Measurements from ENCODE around the gene NDUFS8. TPM values are rescaled to one million over a fixed set of nuclear protein-coding genes. Genes with fewer than 3 reads are reported as not detected.

Gene NDUFS8
- total RNA-seq, 6 donors from 2014 or later, result 64.5 to 196 (median 143) TPM

DNA sequence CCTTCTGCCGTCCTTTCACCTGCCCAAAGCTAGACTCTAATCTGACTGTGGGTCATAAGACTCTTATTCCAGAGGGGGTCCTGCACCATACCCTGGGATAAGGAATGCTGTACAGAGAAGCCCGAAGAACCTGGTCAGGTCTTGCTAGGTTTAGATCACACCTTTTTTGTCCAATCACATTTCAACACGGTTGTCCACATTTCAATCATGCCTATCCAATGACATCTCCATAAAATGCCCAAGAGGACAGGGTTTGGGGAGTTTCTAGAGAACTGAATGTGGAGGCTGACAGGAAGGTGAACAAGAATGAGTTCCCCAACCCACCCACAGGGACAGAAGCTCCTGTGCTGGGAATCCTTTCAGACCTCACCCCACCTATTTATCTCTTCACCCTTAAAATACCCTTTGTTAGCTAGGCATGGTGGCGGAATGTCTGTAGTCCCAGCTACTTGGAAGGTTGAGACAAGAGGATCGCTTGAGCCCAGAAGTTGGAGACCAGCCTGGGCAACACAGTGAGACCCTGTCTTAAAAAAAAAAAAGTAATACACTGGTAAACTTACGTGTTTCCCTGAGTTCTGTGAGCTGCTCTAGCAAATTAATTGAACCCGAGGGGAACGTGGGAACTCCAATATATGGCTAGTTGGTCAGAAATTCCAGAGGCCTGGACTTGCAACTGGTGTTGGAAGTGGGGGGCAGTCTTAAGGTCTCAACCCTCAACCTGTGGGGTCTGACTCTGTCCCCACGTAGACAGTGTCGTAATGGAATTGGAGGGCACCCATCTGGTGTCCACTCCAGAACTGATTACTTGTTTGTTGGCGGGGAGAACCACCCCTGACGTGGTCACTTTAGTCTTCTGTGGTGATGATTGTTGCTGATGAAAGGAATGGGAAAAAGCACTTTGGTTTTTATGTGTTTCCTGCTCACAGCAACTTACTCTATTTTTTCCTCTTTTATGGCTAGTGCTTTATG lies 26.1 kb downstream of the NDUFS8 start:
- Histone ChIP-seq H3K9me3 (no peaks in the 10 kb centered on the region), H3K4me3 (no peak overlapping the region), H3K36me3 (peaks cover 7 to 48% (median 25%) of the 10 kb centered on the region in 4 donors), H3K4me1 (no peaks in the 10 kb centered on the region), H3K27me3 (no peaks in the 10 kb centered on the region), H3K27ac (no peak overlapping the region)
- no peak for DNase-seq
- 94 to 96% methylated on average over 12 of the region's 12 CpGs for WGBS, 2 donors
- no peak for TF ChIP-seq POLR2AphosphoS5 (IDR thresholded peaks at IDR 0.05)
- no peak for TF ChIP-seq EP300 (IDR thresholded peaks at IDR 0.05)
- TF ChIP-seq, protein P1, sequence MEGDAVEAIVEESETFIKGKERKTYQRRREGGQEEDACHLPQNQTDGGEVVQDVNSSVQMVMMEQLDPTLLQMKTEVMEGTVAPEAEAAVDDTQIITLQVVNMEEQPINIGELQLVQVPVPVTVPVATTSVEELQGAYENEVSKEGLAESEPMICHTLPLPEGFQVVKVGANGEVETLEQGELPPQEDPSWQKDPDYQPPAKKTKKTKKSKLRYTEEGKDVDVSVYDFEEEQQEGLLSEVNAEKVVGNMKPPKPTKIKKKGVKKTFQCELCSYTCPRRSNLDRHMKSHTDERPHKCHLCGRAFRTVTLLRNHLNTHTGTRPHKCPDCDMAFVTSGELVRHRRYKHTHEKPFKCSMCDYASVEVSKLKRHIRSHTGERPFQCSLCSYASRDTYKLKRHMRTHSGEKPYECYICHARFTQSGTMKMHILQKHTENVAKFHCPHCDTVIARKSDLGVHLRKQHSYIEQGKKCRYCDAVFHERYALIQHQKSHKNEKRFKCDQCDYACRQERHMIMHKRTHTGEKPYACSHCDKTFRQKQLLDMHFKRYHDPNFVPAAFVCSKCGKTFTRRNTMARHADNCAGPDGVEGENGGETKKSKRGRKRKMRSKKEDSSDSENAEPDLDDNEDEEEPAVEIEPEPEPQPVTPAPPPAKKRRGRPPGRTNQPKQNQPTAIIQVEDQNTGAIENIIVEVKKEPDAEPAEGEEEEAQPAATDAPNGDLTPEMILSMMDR (IDR thresholded peaks at IDR 0.05), result no peak
- TF ChIP-seq POLR2A (IDR thresholded peaks at IDR 0.05), result no peak
- no peak for ATAC-seq (ENCODE audit: low FRiP score in 2 of 2)

DNA sequence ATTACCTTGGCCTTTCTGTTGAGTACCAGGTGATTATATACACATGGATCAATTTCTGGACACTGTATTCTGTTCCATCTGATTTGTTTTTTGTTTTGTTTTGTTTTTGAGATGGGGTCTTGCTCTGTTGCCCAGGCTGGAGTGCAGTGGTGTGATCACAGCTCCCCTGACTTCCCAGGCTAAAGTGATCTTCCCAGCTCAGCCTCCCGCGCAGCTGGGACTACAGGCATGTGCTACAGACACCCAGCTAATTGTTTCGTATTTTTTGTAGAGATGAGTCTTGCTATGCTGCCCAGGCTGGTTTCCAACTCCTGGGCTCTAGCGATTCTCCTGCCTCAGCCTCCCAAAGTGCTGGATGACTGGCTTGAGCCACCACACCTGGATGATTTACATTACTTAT lies 27.3 kb downstream of the NDUFS8 start:
- DNase-seq (no peak), ATAC-seq (ENCODE audit: low FRiP score in 2 of 2) (no peak)
- H3K4me1 ChIP-seq, result no peaks in the 10 kb centered on the region
- TF ChIP-seq POLR2AphosphoS5 (IDR thresholded peaks at IDR 0.05) (no peak), EP300 (IDR thresholded peaks at IDR 0.05) (no peak), POLR2A (IDR thresholded peaks at IDR 0.05) (no peak)
- TF ChIP-seq, protein P1 (IDR thresholded peaks at IDR 0.05), result no peak
- peaks cover 10 to 48% (median 24%) of the 10 kb centered on the region in 4 donors for H3K36me3 ChIP-seq
- no peak overlapping the region for H3K27ac ChIP-seq
- no peak overlapping the region for H3K4me3 ChIP-seq
- 95% methylated on average over 4 of the region's 4 CpGs for WGBS, 2 donors
- H3K27me3 ChIP-seq, result no peaks in the 10 kb centered on the region
- no peaks in the 10 kb centered on the region for H3K9me3 ChIP-seq

DNA sequence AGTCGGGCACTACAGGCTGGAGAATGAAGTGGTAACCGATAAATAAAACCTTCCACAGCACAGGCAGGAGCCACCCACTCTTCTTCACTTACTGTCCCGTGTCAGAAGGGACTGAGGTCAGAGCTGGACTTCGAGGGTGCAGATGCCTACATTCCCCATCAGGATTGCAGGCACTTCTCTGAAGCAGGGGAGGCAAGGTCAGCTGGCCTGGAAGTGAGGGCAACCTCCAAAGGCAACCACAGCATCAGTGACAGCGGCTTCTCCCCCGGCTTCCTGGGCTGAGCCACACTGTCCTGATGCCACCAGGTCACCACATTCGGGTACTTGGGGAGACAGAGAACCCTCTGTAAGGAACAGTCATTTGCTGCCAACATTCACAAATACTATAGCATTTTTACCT lies 31.0 kb downstream of the NDUFS8 start:
- H3K36me3 ChIP-seq, result peaks cover 23 to 57% (median 29%) of the 10 kb centered on the region in 4 donors
- no peak for DNase-seq
- ATAC-seq (ENCODE audit: low FRiP score in 2 of 2), result no peak
- WGBS, 2 donors, result 91 to 96% methylated on average over 6 to 7 of the region's 7 CpGs
- TF ChIP-seq POLR2A (IDR thresholded peaks at IDR 0.05), result no peak
- no peaks in the 10 kb centered on the region for H3K27me3 ChIP-seq
- peaks cover 0 to 4% (median 0%) of the 10 kb centered on the region in 4 donors for H3K4me1 ChIP-seq
- H3K9me3 ChIP-seq, result no peaks in the 10 kb centered on the region
- no peak overlapping the region for H3K4me3 ChIP-seq
- H3K27ac ChIP-seq, result no peak overlapping the region

DNA sequence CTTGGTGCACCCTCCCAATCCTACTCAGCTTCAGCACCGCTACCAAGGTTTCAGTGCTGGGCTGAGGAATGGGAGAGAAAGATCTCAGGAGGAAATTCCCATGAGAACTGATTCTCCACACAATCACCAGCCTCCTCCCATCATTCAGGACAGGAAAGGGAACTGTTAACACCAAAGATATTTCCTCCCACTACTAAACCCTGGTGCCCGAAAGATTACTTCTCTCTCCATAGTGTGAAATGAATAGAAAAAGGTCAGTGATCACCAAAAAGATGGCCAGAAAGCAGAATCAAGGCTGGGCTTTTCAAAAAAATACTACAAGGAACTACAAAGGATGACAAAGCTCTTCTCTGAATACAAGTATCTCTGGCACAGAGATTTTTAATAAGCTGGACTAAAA lies 34.4 kb downstream of the NDUFS8 start:
- H3K4me3 ChIP-seq, result no peak overlapping the region
- H3K4me1 ChIP-seq, result peaks cover 0 to 4% (median 0%) of the 10 kb centered on the region in 4 donors
- no peak for TF ChIP-seq POLR2A (IDR thresholded peaks at IDR 0.05)
- TF ChIP-seq, protein P1 (IDR thresholded peaks at IDR 0.05), result no peak
- no peak for TF ChIP-seq POLR2AphosphoS5 (IDR thresholded peaks at IDR 0.05)
- TF ChIP-seq EP300 (IDR thresholded peaks at IDR 0.05), result no peak
- peaks cover 26 to 82% (median 49%) of the 10 kb centered on the region in 4 donors for H3K36me3 ChIP-seq
- no peaks in the 10 kb centered on the region for H3K27me3 ChIP-seq
- no peaks in the 10 kb centered on the region for H3K9me3 ChIP-seq
- DNase-seq (no peak), ATAC-seq (ENCODE audit: low FRiP score in 2 of 2) (no peak)
- 66 to 68% methylated on average over 2 of the region's 2 CpGs for WGBS, 2 donors
- H3K27ac ChIP-seq, result no peak overlapping the region

DNA sequence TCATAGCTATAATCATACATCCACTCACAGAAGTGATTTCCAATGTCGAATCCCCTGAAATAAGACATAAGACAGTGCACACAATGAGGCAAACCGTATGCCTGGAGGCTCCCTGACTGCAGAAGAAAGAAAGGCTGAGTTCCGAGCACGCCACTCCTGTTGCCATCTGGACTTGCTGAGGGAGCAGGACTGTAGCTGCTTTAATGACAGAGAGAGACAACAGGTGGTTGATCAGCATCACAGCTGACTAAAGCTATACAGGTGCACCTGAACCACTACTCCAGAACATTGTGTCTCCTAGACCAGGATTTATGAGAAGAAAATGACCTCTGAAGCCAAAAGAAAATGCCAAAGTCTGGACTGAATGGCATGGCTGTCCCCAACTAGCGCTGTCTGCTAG lies 35.4 kb downstream of the NDUFS8 start:
- no peak for DNase-seq

More for the DNA sequence above, 35.4 kb downstream of the NDUFS8 start:
- H3K27ac ChIP-seq, result no peak overlapping the region
- H3K27me3 ChIP-seq, result no peaks in the 10 kb centered on the region
- ATAC-seq (ENCODE audit: low FRiP score in 2 of 2), result no peak
- TF ChIP-seq POLR2A (IDR thresholded peaks at IDR 0.05) (no peak), EP300 (IDR thresholded peaks at IDR 0.05) (no peak), POLR2AphosphoS5 (IDR thresholded peaks at IDR 0.05) (no peak)
- TF ChIP-seq, protein P1 (IDR thresholded peaks at IDR 0.05), result no peak
- peaks cover 0 to 4% (median 0%) of the 10 kb centered on the region in 4 donors for H3K4me1 ChIP-seq
- H3K9me3 ChIP-seq, result no peaks in the 10 kb centered on the region
- no peak overlapping the region for H3K4me3 ChIP-seq
- peaks cover 25 to 85% (median 53%) of the 10 kb centered on the region in 4 donors for H3K36me3 ChIP-seq
- 93% methylated on average over 4 to 5 of the region's 5 CpGs for WGBS, 2 donors
